Mucosa of descending colon (tissue), 3 donors: ENCODE results near the gene DLGAP1. TPM values are rescaled to one million over a fixed set of nuclear protein-coding genes. Genes with fewer than 3 reads are reported as not detected.

Experiments
- ATAC-seq: fragments of 200-7000 bp; cut with Tn5 transposase; one replicate; pipeline ENCODE4 v1.9.1; 2020; ENCODE audit warnings: mild to moderate bottlenecking, moderate library complexity
- DNase-seq, 3 donors: peaks; one replicate each; pipeline ENCODE4 v3.0.0-alpha.2; 2020
- H3K36me3 ChIP-seq: fragments of 200-600 bp; one replicate; pipeline ENCODE4 v1.8.0; 2021; ENCODE audit warnings: low read depth, mild to moderate bottlenecking
- H3K4me1 ChIP-seq: fragments of 200-600 bp; one replicate; pipeline ENCODE4 v1.8.0; 2021; ENCODE audit warnings: low read depth, mild to moderate bottlenecking
- H3K4me3 ChIP-seq: fragments of 200-600 bp; one replicate; pipeline ENCODE4 v1.8.0; 2021; ENCODE audit warnings: mild to moderate bottlenecking
- H3K9me3 ChIP-seq: fragments of 200-600 bp; one replicate; pipeline ENCODE4 v1.8.0; 2021; ENCODE audit warnings: mild to moderate bottlenecking
- CTCF ChIP-seq: fragments of 200-600 bp; IDR thresholded peaks from one replicate; pipeline ENCODE4 v1.8.0; 2022; ENCODE audit warnings: antibody characterized with exemption, mild to moderate bottlenecking
- intact Hi-C, 2 donors: fragments of 100-400 bp; cut with DNase I in 1 of 2; cut with micrococcal nuclease in 1 of 2; formaldehyde crosslinking; loops; one replicate each; pipeline versions ENCODE4 v1.11.0 to v1.11.1; 2022; cut with DNase I, micrococcal nuclease
- total RNA-seq, 3 donors: library from RNA; stranded (reverse); fragmentation: NEBNext Ultra II Directional in 2 of 3; extraction: Animal tissue kit (Norgen Biotek cat#: 25700) in 2 of 3; gene quantifications; one replicate each; pipeline versions ENCODE4 v1.2.1 to v1.2.4, GENCODE V29; 2021 to 2023
- donor health status: DM: no; HTN: no; CAD: no; lungs with moderate emphysema.
- donor health status: DM: no; HTN: no; CAD: no.
- donor health status: DM: no; HTN: yes; CAD: no.

Gene DLGAP1
- total RNA-seq, 3 donors from 2014 or later: 0.46 to 6.8 (median 4.1) TPM

GRCh38 chr18:3463051-3463450, 992.1 kb downstream of the DLGAP1 start:
- no peak for TF ChIP-seq CTCF
- Histone ChIP-seq H3K4me1 (peaks cover 12% of the 10 kb centered on the region), H3K4me3 (no peak overlapping the region), H3K36me3 (no peaks in the 10 kb centered on the region), H3K9me3 (no peaks in the 10 kb centered on the region)
- ATAC-seq (no peak), DNase-seq (no peak)
- intact Hi-C loops: no loop called here

GRCh38 chr18:3461704-3462103, 993.4 kb downstream of the DLGAP1 start:
- Histone ChIP-seq H3K4me3 (no peak overlapping the region), H3K4me1 (peaks cover 20% of the 10 kb centered on the region), H3K36me3 (no peaks in the 10 kb centered on the region), H3K9me3 (no peaks in the 10 kb centered on the region)
- ATAC-seq (no peak), DNase-seq (no peak)
- intact Hi-C loops: no loop called here
- TF ChIP-seq CTCF: no peak

GRCh38 chr18:3460823-3461398, 994.2 kb downstream of the DLGAP1 start:
- H3K4me1 ChIP-seq: peaks cover 27% of the 10 kb centered on the region
- no peak for DNase-seq
- no peak for TF ChIP-seq CTCF
- H3K4me3 ChIP-seq: no peak overlapping the region
- H3K36me3 ChIP-seq: no peaks in the 10 kb centered on the region
- H3K9me3 ChIP-seq: no peaks in the 10 kb centered on the region
- no peak for ATAC-seq
- intact Hi-C loops: no loop called here

GRCh38 chr18:3458952-3459853, 995.9 kb downstream of the DLGAP1 start:
- H3K9me3 ChIP-seq: no peaks in the 10 kb centered on the region
- H3K4me3 ChIP-seq: no peak overlapping the region
- no peak for DNase-seq
- intact Hi-C loops: loop anchor here in 1 of 2 donors (10.0 kb wide), 1 partner anchor 206 kb away; no protein-coding TSS in a partner anchor
- H3K36me3 ChIP-seq: no peaks in the 10 kb centered on the region
- no peak for ATAC-seq
- no peak for TF ChIP-seq CTCF
- peaks cover 31% of the 10 kb centered on the region for H3K4me1 ChIP-seq

GRCh38 chr18:3458378-3458777, 996.7 kb downstream of the DLGAP1 start:
- Histone ChIP-seq H3K36me3 (no peaks in the 10 kb centered on the region), H3K4me3 (no peak overlapping the region), H3K4me1 (peaks cover 35% of the 10 kb centered on the region), H3K9me3 (no peaks in the 10 kb centered on the region)
- no peak for TF ChIP-seq CTCF
- no peak for DNase-seq
- ATAC-seq: no peak
- intact Hi-C loops: loop anchor here in 1 of 2 donors (10.0 kb wide), 1 partner anchor 206 kb away; no protein-coding TSS in a partner anchor
